HEK293 (cell line): ENCODE data around the gene ATP5IF1.

Experiments used
- CTCF ChIA-PET: fragments of 350-600 bp; formaldehyde crosslinking; extraction: SDS; loops from one replicate; lab custom pipeline; 2021; ENCODE audit warnings: antibody characterized with exemption; lab: Yijun Ruan, JAX
- POLR2A ChIA-PET: fragments of 300-600 bp; formaldehyde crosslinking; extraction: SDS; loops from one replicate; lab custom pipeline; 2020; ENCODE audit warnings: antibody characterized with exemption, inconsistent platforms; lab: Yijun Ruan, JAX
- H3K27ac ChIP-seq: fragments of 200-500 bp; sonication (Bioruptor generic); 2 replicates; pipeline ENCODE4 v1.5.1; 2014; ENCODE audit warnings: low read depth, low read length, control low read depth, inconsistent platforms; ENCODE audit errors: extremely low read depth
- H3K36me3 ChIP-seq, 2 experiments: fragments of 200-500 bp in 1 of 2; sonication (Bioruptor generic) in 1 of 2; 1 replicate in 1 of 2; 2 replicates in 1 of 2; pipeline ENCODE4 v1.5.1; 2014 to 2017; ENCODE audit warnings: inconsistent platforms in 2 of 2, low read length in 2 of 2; ENCODE audit not compliant: control insufficient read depth in 2 of 2, insufficient read depth in 1 of 2
- H3K4me1 ChIP-seq: fragments of 200-500 bp; sonication (Bioruptor generic); 2 replicates; pipeline ENCODE4 v1.5.1; 2014; ENCODE audit warnings: mild to moderate bottlenecking, low read length, inconsistent platforms; ENCODE audit not compliant: control insufficient read depth, insufficient read depth
- H3K4me3 ChIP-seq: 2 replicates; pipeline ENCODE4 v1.5.1; 2011; ENCODE audit warnings: low read depth, mild to moderate bottlenecking, control low read depth, low read length, moderate library complexity
- H3K9me3 ChIP-seq: fragments of 200-500 bp; sonication (Bioruptor generic); 2 replicates; pipeline ENCODE4 v1.5.1; 2014; ENCODE audit warnings: low read depth, low read length, inconsistent platforms; ENCODE audit not compliant: control insufficient read depth, insufficient read depth
- IKZF3 ChIP-seq: fragments of 450-650 bp; IDR thresholded peaks from 2 replicates; pipeline ENCODE4 v1.5.0; 2018; ENCODE audit warnings: missing biosample characterization, mild to moderate bottlenecking, missing genetic modification characterization, moderate library complexity
- KLF9 ChIP-seq: fragments of 450-650 bp; formaldehyde crosslinking; IDR thresholded peaks from 2 replicates; pipeline ENCODE4 v1.5.1; 2016; ENCODE audit warnings: missing biosample characterization, missing genetic modification characterization, low read depth
- OVOL3 ChIP-seq: fragments of 450-650 bp; formaldehyde crosslinking; IDR thresholded peaks from 2 replicates; pipeline ENCODE4 v1.5.1; 2016; ENCODE audit warnings: missing biosample characterization, missing genetic modification characterization
- PATZ1 ChIP-seq: fragments of 450-650 bp; formaldehyde crosslinking; IDR thresholded peaks from 2 replicates; pipeline ENCODE4 v1.5.1; 2016; ENCODE audit warnings: missing biosample characterization, missing genetic modification characterization
- PRDM6 ChIP-seq: fragments of 450-650 bp; formaldehyde crosslinking; IDR thresholded peaks from 2 replicates; pipeline ENCODE4 v1.5.1; 2017; ENCODE audit warnings: missing biosample characterization, missing genetic modification characterization
- SALL2 ChIP-seq: fragments of 450-650 bp; formaldehyde crosslinking; IDR thresholded peaks from 2 replicates; pipeline ENCODE4 v1.5.0; 2017; ENCODE audit warnings: missing biosample characterization, mild to moderate bottlenecking, missing genetic modification characterization, borderline replicate concordance
- YY2 ChIP-seq: fragments of 450-650 bp; formaldehyde crosslinking; IDR thresholded peaks from 2 replicates; pipeline ENCODE4 v1.5.1; 2016; ENCODE audit warnings: missing biosample characterization, missing genetic modification characterization
- ZBTB11 ChIP-seq: fragments of 450-650 bp; formaldehyde crosslinking; conservative IDR thresholded peaks from 2 replicates; pipeline ENCODE4 v1.5.1; 2016; ENCODE audit warnings: low read depth, missing biosample characterization, missing genetic modification characterization
- ZBTB21 ChIP-seq: fragments of 450-650 bp; formaldehyde crosslinking; IDR thresholded peaks from 2 replicates; pipeline ENCODE4 v1.5.1; 2017; ENCODE audit warnings: missing biosample characterization, missing genetic modification characterization
- ZBTB8A ChIP-seq: fragments of 450-650 bp; formaldehyde crosslinking; IDR thresholded peaks from 2 replicates; pipeline ENCODE4 v1.5.1; 2016; ENCODE audit warnings: missing biosample characterization, missing genetic modification characterization
- ZFP37 ChIP-seq: fragments of 450-650 bp; formaldehyde crosslinking; IDR thresholded peaks from 2 replicates; pipeline ENCODE4 v1.5.1; 2016; ENCODE audit warnings: missing biosample characterization, missing genetic modification characterization
- ZNF2 ChIP-seq: fragments of 450-650 bp; formaldehyde crosslinking; IDR thresholded peaks from 2 replicates; pipeline ENCODE4 v1.5.1; 2016; ENCODE audit warnings: missing biosample characterization, missing genetic modification characterization
- ZNF274 ChIP-seq, 2 experiments: fragments of 200-500 bp in 1 of 2; fragments of 450-650 bp in 1 of 2; sonication (Bioruptor generic) in 1 of 2; formaldehyde crosslinking in 1 of 2; IDR thresholded peaks; 2 replicates each; pipeline versions ENCODE4 v1.5.1 to v1.6.1; 2014 to 2016; ENCODE audit warnings: borderline replicate concordance in 1 of 2, inconsistent platforms in 1 of 2, low read length in 1 of 2, missing biosample characterization in 1 of 2, missing genetic modification characterization in 1 of 2
- ZNF394 ChIP-seq: fragments of 450-650 bp; formaldehyde crosslinking; IDR thresholded peaks from 2 replicates; pipeline ENCODE4 v1.5.1; 2016; ENCODE audit warnings: missing biosample characterization, missing genetic modification characterization, mild to moderate bottlenecking, moderate library complexity, borderline replicate concordance
- ZNF48 ChIP-seq: fragments of 450-650 bp; formaldehyde crosslinking; IDR thresholded peaks from 2 replicates; pipeline ENCODE4 v1.5.1; 2016; ENCODE audit warnings: missing biosample characterization, missing genetic modification characterization
- ZNF707 ChIP-seq: fragments of 450-650 bp; formaldehyde crosslinking; IDR thresholded peaks from 2 replicates; pipeline ENCODE4 v1.5.1; 2016; ENCODE audit warnings: missing biosample characterization, missing genetic modification characterization
- ZNF791 ChIP-seq: fragments of 450-650 bp; formaldehyde crosslinking; IDR thresholded peaks from 2 replicates; pipeline ENCODE4 v1.5.1; 2016; ENCODE audit warnings: missing biosample characterization, missing genetic modification characterization
- ZNF837 ChIP-seq: fragments of 450-650 bp; formaldehyde crosslinking; IDR thresholded peaks from 2 replicates; pipeline ENCODE4 v1.5.1; 2016; ENCODE audit warnings: missing biosample characterization, missing genetic modification characterization
- ZNF843 ChIP-seq: fragments of 450-650 bp; formaldehyde crosslinking; IDR thresholded peaks from 2 replicates; pipeline ENCODE4 v1.5.1; 2016; ENCODE audit warnings: missing biosample characterization, missing genetic modification characterization
- TF ChIP-seq, protein P1 (sequence below): fragments of 450-650 bp; formaldehyde crosslinking; IDR thresholded peaks from 2 replicates; pipeline ENCODE4 v1.5.0; 2017; ENCODE audit warnings: missing biosample characterization, missing genetic modification characterization, borderline replicate concordance
- TF ChIP-seq, protein P2 (sequence below): fragments of 450-650 bp; formaldehyde crosslinking; IDR thresholded peaks from 2 replicates; pipeline ENCODE4 v1.5.1; 2016; ENCODE audit warnings: missing biosample characterization, missing genetic modification characterization

Gene ATP5IF1

DNA sequence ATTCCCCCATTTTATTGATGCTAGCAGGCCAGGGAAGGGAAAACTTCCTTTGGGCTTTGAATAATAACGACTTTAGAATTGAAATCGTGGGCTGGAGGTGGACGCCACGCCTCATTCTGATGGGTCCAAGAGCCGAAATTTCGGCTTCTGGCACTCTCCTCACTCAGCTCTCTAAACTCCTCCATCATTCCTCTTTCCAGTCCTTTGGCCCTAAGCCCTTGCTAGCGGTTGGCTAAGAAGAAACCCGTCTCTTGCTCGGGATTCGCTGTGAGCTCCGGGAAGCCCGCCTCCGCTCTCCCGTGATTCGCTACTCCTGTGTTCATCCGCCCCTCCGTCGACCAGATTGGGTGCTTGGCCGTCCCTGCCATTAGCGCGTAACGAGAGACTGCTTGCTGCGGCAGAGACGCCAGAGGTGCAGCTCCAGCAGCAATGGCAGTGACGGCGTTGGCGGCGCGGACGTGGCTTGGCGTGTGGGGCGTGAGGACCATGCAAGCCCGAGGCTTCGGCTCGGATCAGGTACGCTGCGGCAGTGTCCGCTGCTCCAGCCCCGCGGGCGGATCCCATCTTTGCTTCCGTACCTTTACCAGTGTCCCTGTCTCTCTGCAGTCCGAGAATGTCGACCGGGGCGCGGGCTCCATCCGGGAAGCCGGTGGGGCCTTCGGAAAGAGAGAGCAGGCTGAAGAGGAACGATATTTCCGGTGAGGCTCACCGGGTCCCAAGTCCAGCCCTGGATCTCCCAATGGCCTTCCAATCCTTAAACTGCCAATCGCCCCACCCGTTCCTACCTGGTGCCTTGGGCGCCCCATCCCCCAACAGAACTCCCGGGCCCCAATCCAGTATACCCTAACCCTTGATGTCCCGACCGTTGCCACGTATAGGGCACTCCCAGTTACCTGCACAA lies at the start of gene ATP5IF1:
TSS of gene ATP5IF1 (plus strand) at position 370 of the 901 bp plus-strand sequence. CDS start at position 430, 60 bp downstream.
- CTCF ChIA-PET, result interaction anchor here (0.6 to 2.9 kb wide), 5 partner anchors 13 to 450 kb away, joined by 3 to 16 read pairs (median 4); no protein-coding TSS in a partner anchor
- TF ChIP-seq YY2 (tag by site-specific recombination) (peak; percentile 85; the same call in 1 of the 2 replicates), KLF9 (tag by site-specific recombination) (peak; percentile 8; the same call in 1 of the 2 replicates), ZNF274 (IDR thresholded peaks at IDR 0.05; ENCODE audit: low read length) (no peak), ZNF274 (tag by site-specific recombination; IDR thresholded peaks at IDR 0.05; ENCODE audit: borderline replicate concordance) (no peak), ZNF843 (tag by site-specific recombination) (peak; percentile 38; the same call in 1 of the 2 replicates), ZNF48 (tag by site-specific recombination) (no peak), PRDM6 (no peak), ZNF394 (tag by site-specific recombination) (peak; percentile 46; the same call in 1 of the 2 replicates), ZBTB11 (tag by site-specific recombination) (peak; percentile 48; the same call in 1 of the 2 replicates), IKZF3 (tag by site-specific recombination) (0 out of 2 replicates have a peak, but pooled peaks have one; percentile 24), PATZ1 (tag by site-specific recombination) (no peak), ZFP37 (tag by site-specific recombination) (0 out of 2 replicates have a peak, but pooled peaks have one; percentile 75), ZBTB8A (tag by site-specific recombination) (peak; percentile 38; the same call in 1 of the 2 replicates), SALL2 (no peak), ZNF707 (no peak; the same call in 1 of the 2 replicates), OVOL3 (tag by site-specific recombination) (peak; percentile 71; the same call in 1 of the 2 replicates), ZNF2 (peak; percentile 76), ZBTB21 (tag by site-specific recombination) (no peak), ZNF837 (tag by site-specific recombination) (no peak), ZNF791 (no peak)
- TF ChIP-seq, protein P1, sequence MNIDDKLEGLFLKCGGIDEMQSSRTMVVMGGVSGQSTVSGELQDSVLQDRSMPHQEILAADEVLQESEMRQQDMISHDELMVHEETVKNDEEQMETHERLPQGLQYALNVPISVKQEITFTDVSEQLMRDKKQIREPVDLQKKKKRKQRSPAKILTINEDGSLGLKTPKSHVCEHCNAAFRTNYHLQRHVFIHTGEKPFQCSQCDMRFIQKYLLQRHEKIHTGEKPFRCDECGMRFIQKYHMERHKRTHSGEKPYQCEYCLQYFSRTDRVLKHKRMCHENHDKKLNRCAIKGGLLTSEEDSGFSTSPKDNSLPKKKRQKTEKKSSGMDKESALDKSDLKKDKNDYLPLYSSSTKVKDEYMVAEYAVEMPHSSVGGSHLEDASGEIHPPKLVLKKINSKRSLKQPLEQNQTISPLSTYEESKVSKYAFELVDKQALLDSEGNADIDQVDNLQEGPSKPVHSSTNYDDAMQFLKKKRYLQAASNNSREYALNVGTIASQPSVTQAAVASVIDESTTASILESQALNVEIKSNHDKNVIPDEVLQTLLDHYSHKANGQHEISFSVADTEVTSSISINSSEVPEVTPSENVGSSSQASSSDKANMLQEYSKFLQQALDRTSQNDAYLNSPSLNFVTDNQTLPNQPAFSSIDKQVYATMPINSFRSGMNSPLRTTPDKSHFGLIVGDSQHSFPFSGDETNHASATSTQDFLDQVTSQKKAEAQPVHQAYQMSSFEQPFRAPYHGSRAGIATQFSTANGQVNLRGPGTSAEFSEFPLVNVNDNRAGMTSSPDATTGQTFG (tag by site-specific recombination), result no peak
- TF ChIP-seq, protein P2, sequence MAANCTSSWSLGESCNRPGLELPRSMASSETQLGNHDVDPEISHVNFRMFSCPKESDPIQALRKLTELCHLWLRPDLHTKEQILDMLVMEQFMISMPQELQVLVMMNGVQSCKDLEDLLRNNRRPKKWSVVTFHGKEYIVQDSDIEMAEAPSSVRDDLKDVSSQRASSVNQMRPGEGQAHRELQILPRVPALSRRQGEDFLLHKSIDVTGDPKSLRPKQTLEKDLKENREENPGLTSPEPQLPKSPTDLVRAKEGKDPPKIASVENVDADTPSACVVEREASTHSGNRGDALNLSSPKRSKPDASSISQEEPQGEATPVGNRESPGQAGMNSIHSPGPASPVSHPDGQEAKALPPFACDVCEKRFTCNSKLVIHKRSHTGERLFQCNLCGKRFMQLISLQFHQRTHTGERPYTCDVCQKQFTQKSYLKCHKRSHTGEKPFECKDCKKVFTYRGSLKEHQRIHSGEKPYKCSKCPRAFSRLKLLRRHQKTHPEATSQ (tag by site-specific recombination), result no peak

More for the DNA sequence above, at the start of gene ATP5IF1:
- POLR2A ChIA-PET, result interaction anchor here (0.6 to 1.6 kb wide), 21 partner anchors 9 to 501 kb away, joined by 3 to 24 read pairs (median 4); partner anchors contain the start of genes EYA3, GMEB1, MED18 and PHACTR4
- Histone ChIP-seq H3K4me3 (peak within 1 kb of the TSS; percentile 77), H3K9me3 (no peaks in the 10 kb centered on the region), H3K27ac (peak within 1 kb of the TSS; percentile 48; the same call in 1 of the 2 replicates), H3K36me3 (peaks cover 0 to 27% of the 10 kb centered on the region in 2 experiments; a peak in 1 of 3 replicates), H3K4me1 (0 out of 2 replicates have a peak, but pooled peaks cover 3% of the 10 kb centered on the region)
